ENCODE measurements around the gene ERCC2. TPM values are rescaled to one million over a fixed set of nuclear protein-coding genes. Genes with fewer than 3 reads are reported as not detected.

ERCC2 gene
- total RNA-seq, 1 experiment from 2014 or later: 102 TPM

GRCh38 chr19:45303269-45304060 is 66.9 kb downstream of the ERCC2 start:
- CTCF ChIA-PET: no interaction called here
- Mint-ChIP-seq H3K27me3 (ENCODE audit: low read depth) (peaks cover 47% of the 10 kb centered on the region), H3K4me1 (peaks cover 11% of the 10 kb centered on the region), H3K9me3 (peaks cover 8% of the 10 kb centered on the region), H3K36me3 (peaks cover 18% of the 10 kb centered on the region), H3K27ac (no peak overlapping the region), H3K4me3 (no peak overlapping the region)
- TF ChIP-seq ZMAT4 (CRISPR knock-in tag; IDR thresholded peaks at IDR 0.05): no peak
- TF ChIP-seq NFATC4 (CRISPR knock-in tag; IDR thresholded peaks at IDR 0.05): no peak
- ATAC-seq (no peak), DNase-seq (ENCODE audit: low spot score) (no peak)
- POLR2A ChIA-PET: no interaction called here

- CTCF ChIA-PET: interaction anchor here (0.8 to 1.0 kb wide), 2 partner anchors 36 to 102 kb away, joined by 3 to 4 read pairs; no protein-coding TSS in a partner anchor
- peaks cover 22% of the 10 kb centered on the region for H3K36me3 Mint-ChIP-seq
- H3K27ac Mint-ChIP-seq: no peak overlapping the region
- peaks cover 44% of the 10 kb centered on the region for H3K27me3 Mint-ChIP-seq (ENCODE audit: low read depth)
- POLR2A ChIA-PET: no interaction called here
- ATAC-seq (no peak), DNase-seq (ENCODE audit: low spot score) (no peak)
- peaks cover 8% of the 10 kb centered on the region for H3K9me3 Mint-ChIP-seq
- peaks cover 10% of the 10 kb centered on the region for H3K4me1 Mint-ChIP-seq
- H3K4me3 Mint-ChIP-seq: no peak overlapping the region
- no peak for TF ChIP-seq CREM (CRISPR knock-in tag; IDR thresholded peaks at IDR 0.05)
- TF ChIP-seq ZMAT4 (CRISPR knock-in tag; IDR thresholded peaks at IDR 0.05): no peak
- TF ChIP-seq NR3C1 (CRISPR knock-in tag; conservative IDR thresholded peaks at IDR 0.05; ENCODE audit: low read depth): no peak
- no peak for TF ChIP-seq TCF7 (CRISPR knock-in tag; IDR thresholded peaks at IDR 0.05; ENCODE audit: low read depth)
- no peak for TF ChIP-seq MXD4 (CRISPR knock-in tag; IDR thresholded peaks at IDR 0.05; ENCODE audit: borderline replicate concordance)
- TF ChIP-seq ZNF425 (CRISPR knock-in tag; conservative IDR thresholded peaks at IDR 0.05): no peak
- no peak for TF ChIP-seq NFYB (CRISPR knock-in tag; conservative IDR thresholded peaks at IDR 0.05; ENCODE audit: low read depth)
- TF ChIP-seq FOXJ3 (CRISPR knock-in tag; IDR thresholded peaks at IDR 0.05; ENCODE audit: borderline replicate concordance): no peak
- no peak for TF ChIP-seq IRF1 (CRISPR knock-in tag; IDR thresholded peaks at IDR 0.05)
- TF ChIP-seq ATF1 (CRISPR knock-in tag; IDR thresholded peaks at IDR 0.05): no peak
- TF ChIP-seq NR1H2 (CRISPR knock-in tag; IDR thresholded peaks at IDR 0.05): no peak
- no peak for TF ChIP-seq CBFB (CRISPR knock-in tag; IDR thresholded peaks at IDR 0.05; ENCODE audit: low read depth)
- no peak for TF ChIP-seq TEAD4 (CRISPR knock-in tag; IDR thresholded peaks at IDR 0.05)
Measured at GRCh38 chr19:45302416-45302815, 68.0 kb downstream of the ERCC2 start.

Other genes starting within 250 kb of the ERCC2 start
- 0.57 to 1.1 TPM (median 0.76 TPM) in 3 replicates for gene NKPD1, start 209.6 kb downstream of the ERCC2 start, total RNA-seq (2021)
- gene TRAPPC6A, start 192.3 kb downstream of the ERCC2 start, total RNA-seq (2021): 59.7 to 75.8 TPM (median 67.1 TPM) in 3 replicates
- gene BLOC1S3, start 191.8 kb downstream of the ERCC2 start, total RNA-seq (2021): 9.0 to 10.8 TPM (median 10.0 TPM) in 3 replicates
- 2.7 to 3.5 TPM (median 3.1 TPM) in 3 replicates for gene EXOC3L2, start 125.2 kb downstream of the ERCC2 start, total RNA-seq (2021)
- 58.5 to 60.8 TPM (median 58.6 TPM) in 3 replicates for gene MARK4, start 119.3 kb downstream of the ERCC2 start, total RNA-seq (2021)
- gene CKM, start 47.7 kb downstream of the ERCC2 start, total RNA-seq (2021): not detected in 3 replicates
- gene KLC3, start 29.8 kb downstream of the ERCC2 start, total RNA-seq (2021): 5.2 to 6.5 TPM (median 5.3 TPM) in 3 replicates
- gene PPP1R13L, start 34.5 kb upstream of the ERCC2 start, total RNA-seq (2021): 27.5 to 38.1 TPM (median 35.2 TPM) in 3 replicates
- 33.5 to 38.1 TPM (median 34.8 TPM) in 3 replicates for gene POLR1G, start 36.1 kb upstream of the ERCC2 start, total RNA-seq (2021)
- gene ERCC1, start 53.3 kb upstream of the ERCC2 start, total RNA-seq (2021): 43.7 to 60.6 TPM (median 60.1 TPM) in 3 replicates
- gene FOSB, start 97.4 kb upstream of the ERCC2 start, total RNA-seq (2021): 2.3 to 7.2 TPM (median 5.4 TPM) in 3 replicates
- 25.1 to 27.8 TPM (median 27.4 TPM) in 3 replicates for gene RTN2, start 126.5 kb upstream of the ERCC2 start, total RNA-seq (2021)
- gene PPM1N, start 127.9 kb upstream of the ERCC2 start, total RNA-seq (2021): 10.3 to 15.1 TPM (median 14.2 TPM) in 3 replicates
- 143 to 146 TPM (median 144 TPM) in 3 replicates for gene VASP, start 136.9 kb upstream of the ERCC2 start, total RNA-seq (2021)
- 10.1 to 16.1 TPM (median 14.9 TPM) in 3 replicates for gene OPA3, start 214.2 kb upstream of the ERCC2 start, total RNA-seq (2021)
- gene GPR4, start 231.6 kb upstream of the ERCC2 start, total RNA-seq (2021): 0.11 to 0.48 TPM (median 0.44 TPM) in 3 replicates